Bronchial epithelial cell (primary cell): Measurements from ENCODE around the gene MIPEP. TPM values are rescaled to one million over a fixed set of nuclear protein-coding genes. Genes with fewer than 3 reads are reported as not detected.
A peak's percentile ranks its signal among the peaks of the same experiment; 100 is the strongest.

Experiments
- DNase-seq: peaks from one replicate; pipeline ENCODE4 v3.0.0-alpha.2; 2010; ENCODE audit warnings: low read depth
- FAIRE-seq: peaks from 2 replicates; lab custom pipeline; 2011; peaks lifted over from hg19 to GRCh38; lab: Jason Lieb, UNC
- H3K27me3 ChIP-seq: 2 replicates; pipeline ENCODE4 v1.5.1; 2011; ENCODE audit warnings: low read length; ENCODE audit not compliant: control insufficient read depth, insufficient read depth
- H3K36me3 ChIP-seq: 2 replicates; pipeline ENCODE4 v1.5.1; 2011; ENCODE audit warnings: low read length; ENCODE audit not compliant: control insufficient read depth, insufficient read depth
- H3K4me3 ChIP-seq: 2 replicates; pipeline ENCODE4 v1.5.1; 2011; ENCODE audit warnings: mild to moderate bottlenecking, low read depth, low read length, control low read depth
- CTCF ChIP-seq: IDR thresholded peaks from 2 replicates; pipeline ENCODE4 v1.5.1; 2011; ENCODE audit warnings: mild to moderate bottlenecking, moderate library complexity, low read length, control low read depth, inconsistent platforms; ENCODE audit not compliant: insufficient read depth, severe bottlenecking
- total RNA-seq: library from RNA; depleted of rRNA; stranded (reverse); fragments of >200 nt; gene quantifications from 2 replicates; pipeline ENCODE4 v1.2.1, GENCODE V29; 2014

The MIPEP gene
- total RNA-seq, 1 donor from 2014 or later, result 19.2 TPM

DNA sequence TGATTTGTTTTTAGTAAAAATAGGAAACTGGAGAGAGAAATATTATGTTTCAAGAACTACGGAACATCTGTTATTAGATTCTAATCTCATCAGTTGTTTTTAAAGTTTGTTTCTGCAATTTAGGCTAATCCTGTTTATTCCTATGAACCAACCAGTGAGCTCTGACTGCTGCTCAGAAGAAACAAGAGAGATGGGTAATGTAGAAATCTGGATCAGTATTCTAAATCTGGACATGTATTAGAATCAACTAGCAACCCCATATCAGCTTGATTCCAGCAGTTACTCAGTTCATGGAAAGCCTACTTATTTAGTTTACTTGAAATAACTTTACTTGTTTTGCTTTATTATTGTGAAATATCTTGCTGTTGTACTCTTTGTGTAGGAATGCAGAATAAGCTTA is 203.8 kb downstream of the MIPEP start:
- FAIRE-seq (no peak), DNase-seq (no peak)
- Histone ChIP-seq H3K36me3 (no peaks in the 10 kb centered on the region), H3K4me3 (no peak overlapping the region), H3K27me3 (no peaks in the 10 kb centered on the region)
- TF ChIP-seq CTCF, result no peak

DNA sequence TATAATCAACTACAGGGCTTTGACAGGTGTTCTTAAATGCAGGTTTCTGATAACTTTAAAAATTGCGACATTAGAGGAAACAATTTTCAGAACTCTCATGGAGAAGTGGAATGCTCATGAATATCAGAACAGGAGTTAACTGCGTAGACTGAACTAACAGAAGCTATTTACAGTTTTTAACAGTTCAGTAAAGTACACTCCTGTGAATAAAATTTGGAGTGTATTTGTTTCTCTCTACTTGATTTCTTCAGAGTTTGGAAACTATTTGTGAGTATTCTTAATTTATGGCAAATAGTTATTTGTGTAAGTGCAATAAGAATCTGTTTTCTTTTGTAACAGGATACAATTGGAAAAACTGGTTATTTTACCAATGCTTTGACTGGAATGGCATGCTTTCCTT is 204.6 kb downstream of the MIPEP start:
- no peak for TF ChIP-seq CTCF
- H3K27me3 ChIP-seq, result no peaks in the 10 kb centered on the region
- FAIRE-seq (no peak), DNase-seq (no peak)
- no peaks in the 10 kb centered on the region for H3K36me3 ChIP-seq
- no peak overlapping the region for H3K4me3 ChIP-seq

- H3K4me3 ChIP-seq, result no peak overlapping the region
- H3K36me3 ChIP-seq, result no peaks in the 10 kb centered on the region
- TF ChIP-seq CTCF, result no peak
- DNase-seq, result no peak
- no peak for FAIRE-seq
- H3K27me3 ChIP-seq, result no peaks in the 10 kb centered on the region
Observed at GRCh38 chr13:23683084-23683483, 206.1 kb downstream of the MIPEP start.

GRCh38 chr13:23680845-23681669 is 208.1 kb downstream of the MIPEP start:
- no peaks in the 10 kb centered on the region for H3K27me3 ChIP-seq
- H3K4me3 ChIP-seq, result no peak overlapping the region
- no peaks in the 10 kb centered on the region for H3K36me3 ChIP-seq
- TF ChIP-seq CTCF, result no peak
- FAIRE-seq (no peak), DNase-seq (peak; percentile 21)

Other genes starting within 250 kb of the MIPEP start
- gene C1QTNF9B, start 8.1 kb upstream of the MIPEP start, total RNA-seq, result not detected in 2 replicates